ENCODE data around the gene KLF3. TPM values are rescaled to one million over a fixed set of nuclear protein-coding genes. Genes with fewer than 3 reads are reported as not detected.

The KLF3 gene
- total RNA-seq, 1 experiment from 2014 or later, result 29.0 TPM

DNA sequence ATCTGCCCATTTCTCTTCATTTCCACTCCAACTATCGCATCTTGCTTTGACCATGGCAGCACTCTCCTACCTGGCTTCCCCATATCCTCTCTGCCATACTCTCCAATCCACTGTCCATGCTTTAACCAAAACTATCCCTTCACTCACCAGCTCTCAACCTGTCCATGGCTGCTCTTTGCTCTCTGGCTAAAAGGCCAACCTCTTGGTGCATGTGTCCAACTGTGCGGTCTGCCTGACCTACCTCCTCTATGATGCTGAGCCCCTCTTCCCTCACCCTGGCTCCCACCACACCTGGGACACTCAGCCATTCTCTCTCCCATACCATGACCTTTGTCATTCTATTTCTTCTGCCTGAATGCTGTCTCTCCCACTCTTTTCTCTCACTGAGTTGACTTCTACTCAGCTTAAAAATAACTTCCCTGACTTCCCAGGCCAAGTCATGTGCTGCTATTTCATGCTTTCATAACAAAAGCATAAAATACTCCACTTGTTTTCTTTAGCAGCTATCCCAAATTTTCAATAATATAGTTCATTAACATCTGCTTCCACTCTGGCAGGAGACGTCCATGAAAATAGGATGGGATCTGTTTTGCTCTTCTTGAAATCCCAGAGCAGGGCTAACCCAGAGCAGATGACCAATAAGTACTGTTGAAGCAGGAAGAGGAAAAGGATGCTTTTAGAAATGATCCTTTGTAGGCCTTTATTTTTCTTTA is 29.8 kb upstream of the KLF3 start:
- Histone ChIP-seq H2BK15ac (ENCODE audit: low read depth, low read length) (no peak overlapping the region), H3K9me3 (ENCODE audit: control insufficient read depth, low read depth, low read length) (no peaks in the 10 kb centered on the region), H3K4me1 (ENCODE audit: insufficient read depth, low read length) (no peaks in the 10 kb centered on the region; the same call in 1 of the 2 replicates), H2AK5ac (ENCODE audit: insufficient read length, low read length) (no peak overlapping the region), H3K56ac (ENCODE audit: insufficient read length, low read depth, low read length) (no peak overlapping the region), H3K23me2 (ENCODE audit: insufficient read length, low read depth, low read length, poor library complexity, severe bottlenecking) (no peaks in the 10 kb centered on the region), H4K91ac (ENCODE audit: insufficient read length, low read depth, low read length) (no peak overlapping the region), H3K79me2 (ENCODE audit: insufficient read depth, low read length) (no peaks in the 10 kb centered on the region), H2BK5ac (ENCODE audit: insufficient read length, low read length) (no peak overlapping the region), H3K27me3 (ENCODE audit: insufficient read depth, low read length) (no peaks in the 10 kb centered on the region), H3K4ac (ENCODE audit: low read depth, low read length) (no peak overlapping the region), H2AFZ (ENCODE audit: low read length) (no peak overlapping the region), H3K23ac (ENCODE audit: insufficient read length, low read depth, low read length) (no peak overlapping the region), H4K8ac (replicated peaks; ENCODE audit: insufficient read length, low read depth, low read length) (no peak overlapping the region), H3T11ph (ENCODE audit: low read length) (no peak overlapping the region), H3K27ac (ENCODE audit: insufficient read length, low read depth, low read length) (no peak overlapping the region), H3K79me1 (ENCODE audit: insufficient read depth, low read depth, low read length, poor library complexity, severe bottlenecking) (no peaks in the 10 kb centered on the region), H3K9ac (ENCODE audit: extremely low read depth, insufficient read length, low read length) (no peak overlapping the region), H2BK12ac (ENCODE audit: insufficient read length, low read depth, low read length) (no peak overlapping the region), H3K18ac (ENCODE audit: insufficient read length, low read depth, low read length) (no peak overlapping the region), H3K14ac (ENCODE audit: insufficient read depth, low read length) (no peak overlapping the region; the same call in 1 of the 2 replicates), H4K5ac (ENCODE audit: insufficient read length, low read depth, low read length) (no peak overlapping the region), H2BK20ac (ENCODE audit: low read depth, low read length, poor library complexity, severe bottlenecking) (no peak overlapping the region), H3K4me2 (ENCODE audit: insufficient read depth, insufficient read length, low read length) (no peak overlapping the region), H4K20me1 (ENCODE audit: control insufficient read depth, insufficient read depth, insufficient read length) (no peaks in the 10 kb centered on the region), H2BK120ac (ENCODE audit: low read depth, low read length, poor library complexity, severe bottlenecking) (no peak overlapping the region)
- no peak for TF ChIP-seq CTCF (conservative IDR thresholded peaks at IDR 0.05)
- Mint-ChIP-seq H3K9me3 (no peaks in the 10 kb centered on the region), H3K4me3 (no peak overlapping the region), H3K36me3 (ENCODE audit: insufficient read depth in 1 of 3, low read depth in 3 of 3) (no peaks in the 10 kb centered on the region), H3K4me1 (peaks cover 5 to 6% of the 10 kb centered on the region in 2 experiments; a peak in 2 of 4 replicates), H3K27me3 (ENCODE audit: low read depth) (no peaks in the 10 kb centered on the region; the same call in 1 of the 2 replicates), H3K27ac (peak overlapping the region in 1 of 3 experiments; percentile 5; a peak in 1 of 7 replicates)
- no peak for DNase-seq
- 100% methylated on average over 1 of the region's 3 CpGs for WGBS (ENCODE audit: extremely low coverage, insufficient read length, low lambda C conversion rate)
